GM21381 (cell line): ENCODE results near the gene PADI1.

ENCODE experiments used
- ATAC-seq: cut with Tn5 transposase; IDR thresholded peaks from one replicate; pipeline ENCODE4 v1.9.1; 2021; ENCODE audit warnings: mild to moderate bottlenecking, moderate library complexity; ENCODE audit not compliant: unreplicated experiment

PADI1 gene

GRCh38 chr1:17270891-17271765, 66.2 kb downstream of the PADI1 start:
- no peak for ATAC-seq

- ATAC-seq, result no peak
Measured at GRCh38 chr1:17272066-17272465, 67.1 kb downstream of the PADI1 start.

GRCh38 chr1:17272646-17273045, 67.7 kb downstream of the PADI1 start:
- no peak for ATAC-seq

GRCh38 chr1:17273096-17273495, 68.2 kb downstream of the PADI1 start:
- no peak for ATAC-seq

- ATAC-seq, result peak; percentile 72
Measured at GRCh38 chr1:17274186-17275170, 69.5 kb downstream of the PADI1 start.

- ATAC-seq, result no peak
Measured at GRCh38 chr1:17276568-17276967, 71.6 kb downstream of the PADI1 start.

GRCh38 chr1:17277511-17278159, 72.7 kb downstream of the PADI1 start:
- no peak for ATAC-seq

- ATAC-seq, result no peak
Measured at GRCh38 chr1:17278996-17279830, 74.3 kb downstream of the PADI1 start.

GRCh38 chr1:17280436-17280835, 75.5 kb downstream of the PADI1 start:
- ATAC-seq, result no peak

- no peak for ATAC-seq
Measured at GRCh38 chr1:17280894-17281293, 76.0 kb downstream of the PADI1 start.

- ATAC-seq, result no peak
Measured at GRCh38 chr1:17281775-17282181, 76.8 kb downstream of the PADI1 start.

GRCh38 chr1:17282836-17283235, 77.9 kb downstream of the PADI1 start:
- ATAC-seq, result no peak

GRCh38 chr1:17286646-17287045, 81.7 kb downstream of the PADI1 start:
- ATAC-seq, result no peak

- no peak for ATAC-seq
Measured at GRCh38 chr1:17287130-17287776, 82.3 kb downstream of the PADI1 start.

- no peak for ATAC-seq
Measured at GRCh38 chr1:17289721-17290120, 84.8 kb downstream of the PADI1 start.

GRCh38 chr1:17290553-17290952, 85.6 kb downstream of the PADI1 start:
- no peak for ATAC-seq

- no peak for ATAC-seq
Measured at GRCh38 chr1:17292299-17293160, 87.6 kb downstream of the PADI1 start.

- ATAC-seq, result no peak
Measured at GRCh38 chr1:17293681-17294425, 88.9 kb downstream of the PADI1 start.
